ENCODE results near the gene NLK.

- TF ChIP-seq, protein P1, sequence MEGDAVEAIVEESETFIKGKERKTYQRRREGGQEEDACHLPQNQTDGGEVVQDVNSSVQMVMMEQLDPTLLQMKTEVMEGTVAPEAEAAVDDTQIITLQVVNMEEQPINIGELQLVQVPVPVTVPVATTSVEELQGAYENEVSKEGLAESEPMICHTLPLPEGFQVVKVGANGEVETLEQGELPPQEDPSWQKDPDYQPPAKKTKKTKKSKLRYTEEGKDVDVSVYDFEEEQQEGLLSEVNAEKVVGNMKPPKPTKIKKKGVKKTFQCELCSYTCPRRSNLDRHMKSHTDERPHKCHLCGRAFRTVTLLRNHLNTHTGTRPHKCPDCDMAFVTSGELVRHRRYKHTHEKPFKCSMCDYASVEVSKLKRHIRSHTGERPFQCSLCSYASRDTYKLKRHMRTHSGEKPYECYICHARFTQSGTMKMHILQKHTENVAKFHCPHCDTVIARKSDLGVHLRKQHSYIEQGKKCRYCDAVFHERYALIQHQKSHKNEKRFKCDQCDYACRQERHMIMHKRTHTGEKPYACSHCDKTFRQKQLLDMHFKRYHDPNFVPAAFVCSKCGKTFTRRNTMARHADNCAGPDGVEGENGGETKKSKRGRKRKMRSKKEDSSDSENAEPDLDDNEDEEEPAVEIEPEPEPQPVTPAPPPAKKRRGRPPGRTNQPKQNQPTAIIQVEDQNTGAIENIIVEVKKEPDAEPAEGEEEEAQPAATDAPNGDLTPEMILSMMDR (IDR thresholded peaks at IDR 0.05), result no peak
- no peak for TF ChIP-seq POLR2A (IDR thresholded peaks at IDR 0.05)
These were observed 2.8 kb downstream of the NLK start for GRCh38 chr17:28045304-28045703.

All from body of pancreas (tissue), 4 donors.